ES-I3 (cell line): ENCODE measurements around the gene KCNJ10.

Experiments
- H3K36me3 ChIP-seq: 2 replicates; pipeline ENCODE4 v1.6.1; 2013; ENCODE audit warnings: mild to moderate bottlenecking, low read length, control low read depth, moderate library complexity; ENCODE audit not compliant: insufficient read depth
- H3K4me1 ChIP-seq: 2 replicates; pipeline ENCODE4 v1.6.1; 2013; ENCODE audit warnings: mild to moderate bottlenecking, control low read depth, low read length; ENCODE audit not compliant: insufficient read depth
- H3K9ac ChIP-seq: 2 replicates; pipeline ENCODE4 v1.6.1; 2013; ENCODE audit warnings: low read depth, mild to moderate bottlenecking, low read length, moderate library complexity
- H3K9me3 ChIP-seq: 2 replicates; pipeline ENCODE4 v1.6.1; 2013; ENCODE audit warnings: mild to moderate bottlenecking, low read length, moderate library complexity; ENCODE audit not compliant: control insufficient read depth, insufficient read depth

KCNJ10 gene

GRCh38 chr1:159996653-159997052 is 73.3 kb downstream of the KCNJ10 start:
- Histone ChIP-seq H3K9ac (no peak overlapping the region), H3K9me3 (no peaks in the 10 kb centered on the region), H3K36me3 (no peaks in the 10 kb centered on the region), H3K4me1 (no peaks in the 10 kb centered on the region)

GRCh38 chr1:159994896-159995295 is 75.1 kb downstream of the KCNJ10 start:
- Histone ChIP-seq H3K36me3 (no peaks in the 10 kb centered on the region), H3K4me1 (no peaks in the 10 kb centered on the region), H3K9me3 (no peaks in the 10 kb centered on the region), H3K9ac (no peak overlapping the region)

- Histone ChIP-seq H3K36me3 (no peaks in the 10 kb centered on the region), H3K9ac (no peak overlapping the region), H3K4me1 (no peaks in the 10 kb centered on the region), H3K9me3 (no peaks in the 10 kb centered on the region)
Observed at GRCh38 chr1:159993911-159994310, 76.0 kb downstream of the KCNJ10 start.

GRCh38 chr1:159992161-159992560 is 77.8 kb downstream of the KCNJ10 start:
- H3K9me3 ChIP-seq, result no peaks in the 10 kb centered on the region
- H3K9ac ChIP-seq, result no peak overlapping the region
- H3K4me1 ChIP-seq, result no peaks in the 10 kb centered on the region
- H3K36me3 ChIP-seq, result no peaks in the 10 kb centered on the region

GRCh38 chr1:159991513-159991912 is 78.4 kb downstream of the KCNJ10 start:
- H3K9ac ChIP-seq, result no peak overlapping the region
- H3K36me3 ChIP-seq, result no peaks in the 10 kb centered on the region
- H3K4me1 ChIP-seq, result no peaks in the 10 kb centered on the region
- H3K9me3 ChIP-seq, result no peaks in the 10 kb centered on the region

GRCh38 chr1:159990005-159990404 is 80.0 kb downstream of the KCNJ10 start:
- Histone ChIP-seq H3K4me1 (no peaks in the 10 kb centered on the region), H3K9ac (no peak overlapping the region), H3K9me3 (no peaks in the 10 kb centered on the region), H3K36me3 (no peaks in the 10 kb centered on the region)

GRCh38 chr1:159989581-159989980 is 80.4 kb downstream of the KCNJ10 start:
- H3K9me3 ChIP-seq, result no peaks in the 10 kb centered on the region

GRCh38 chr1:159988006-159988405 is 82.0 kb downstream of the KCNJ10 start:
- Histone ChIP-seq H3K9me3 (no peaks in the 10 kb centered on the region), H3K4me1 (no peaks in the 10 kb centered on the region), H3K36me3 (no peaks in the 10 kb centered on the region), H3K9ac (no peak overlapping the region)

More at GRCh38 chr1:159989581-159989980, 80.4 kb downstream of the KCNJ10 start:
- Histone ChIP-seq H3K36me3 (no peaks in the 10 kb centered on the region), H3K9ac (no peak overlapping the region), H3K4me1 (no peaks in the 10 kb centered on the region)

- no peaks in the 10 kb centered on the region for H3K9me3 ChIP-seq
- H3K36me3 ChIP-seq, result no peaks in the 10 kb centered on the region
- no peak overlapping the region for H3K9ac ChIP-seq
- no peaks in the 10 kb centered on the region for H3K4me1 ChIP-seq
Observed at GRCh38 chr1:159987186-159987585, 82.8 kb downstream of the KCNJ10 start.

- no peaks in the 10 kb centered on the region for H3K9me3 ChIP-seq
- H3K9ac ChIP-seq, result no peak overlapping the region
- no peaks in the 10 kb centered on the region for H3K36me3 ChIP-seq
- H3K4me1 ChIP-seq, result no peaks in the 10 kb centered on the region
Observed at GRCh38 chr1:159986531-159986930, 83.4 kb downstream of the KCNJ10 start.

- H3K9ac ChIP-seq, result no peak overlapping the region
- no peaks in the 10 kb centered on the region for H3K9me3 ChIP-seq
- H3K36me3 ChIP-seq, result no peaks in the 10 kb centered on the region
- H3K4me1 ChIP-seq, result no peaks in the 10 kb centered on the region
Observed at GRCh38 chr1:159986093-159986492, 83.9 kb downstream of the KCNJ10 start.

- Histone ChIP-seq H3K4me1 (no peaks in the 10 kb centered on the region), H3K9me3 (no peaks in the 10 kb centered on the region), H3K9ac (no peak overlapping the region), H3K36me3 (no peaks in the 10 kb centered on the region)
Observed at GRCh38 chr1:159985473-159985872, 84.5 kb downstream of the KCNJ10 start.

GRCh38 chr1:159983681-159984080 is 86.3 kb downstream of the KCNJ10 start:
- no peaks in the 10 kb centered on the region for H3K9me3 ChIP-seq
- no peaks in the 10 kb centered on the region for H3K4me1 ChIP-seq
- no peaks in the 10 kb centered on the region for H3K36me3 ChIP-seq
- no peak overlapping the region for H3K9ac ChIP-seq

GRCh38 chr1:159982280-159982679 is 87.7 kb downstream of the KCNJ10 start:
- no peaks in the 10 kb centered on the region for H3K36me3 ChIP-seq
- no peaks in the 10 kb centered on the region for H3K9me3 ChIP-seq
- H3K9ac ChIP-seq, result no peak overlapping the region
- H3K4me1 ChIP-seq, result no peaks in the 10 kb centered on the region

- H3K9me3 ChIP-seq, result no peaks in the 10 kb centered on the region
- H3K36me3 ChIP-seq, result no peaks in the 10 kb centered on the region
- H3K4me1 ChIP-seq, result no peaks in the 10 kb centered on the region
- H3K9ac ChIP-seq, result no peak overlapping the region
Observed at GRCh38 chr1:159981351-159982055, 88.5 kb downstream of the KCNJ10 start.
